ENCODE results near the gene DNAAF1. TPM values are rescaled to one million over a fixed set of nuclear protein-coding genes. Genes with fewer than 3 reads are reported as not detected.

DNAAF1 gene
- total RNA-seq, 2 donors from 2014 or later, result 0.32 to 8.2 TPM

DNA sequence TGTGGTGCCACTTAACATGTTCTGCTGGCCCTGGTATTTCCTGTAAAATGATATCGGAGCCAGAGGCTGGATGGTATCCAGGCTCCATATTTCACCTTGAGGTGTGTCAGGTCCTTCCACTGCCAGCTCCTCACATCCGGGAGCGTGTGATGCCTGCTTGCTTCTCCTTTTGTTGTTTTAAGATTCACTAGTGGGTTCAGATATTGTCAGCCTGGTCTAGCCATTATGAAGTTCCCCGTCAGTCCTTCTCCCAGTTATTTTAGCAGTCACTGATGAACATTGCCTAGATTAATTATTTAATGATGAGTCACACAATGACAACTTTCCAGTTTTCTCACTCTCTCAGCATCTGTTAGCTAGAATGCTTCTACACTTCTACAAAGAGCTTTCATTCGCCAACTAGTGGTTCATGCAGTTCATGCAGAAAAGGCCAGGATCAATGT lies 11.3 kb downstream of the DNAAF1 start:
- no peak for DNase-seq (ENCODE audit: low spot score)
- Histone ChIP-seq H3K27me3 (replicated peaks; ENCODE audit: insufficient read depth) (peaks cover 3% of the 10 kb centered on the region), H3K4me1 (replicated peaks) (no peaks in the 10 kb centered on the region), H3K27ac (no peak overlapping the region), H3K9me3 (no peaks in the 10 kb centered on the region), H3K36me3 (no peaks in the 10 kb centered on the region), H3K4me3 (no peak overlapping the region)
- TF ChIP-seq POLR2A (IDR thresholded peaks at IDR 0.05), result no peak
- TF ChIP-seq POLR2AphosphoS5 (IDR thresholded peaks at IDR 0.05), result no peak
- TF ChIP-seq, protein P1, sequence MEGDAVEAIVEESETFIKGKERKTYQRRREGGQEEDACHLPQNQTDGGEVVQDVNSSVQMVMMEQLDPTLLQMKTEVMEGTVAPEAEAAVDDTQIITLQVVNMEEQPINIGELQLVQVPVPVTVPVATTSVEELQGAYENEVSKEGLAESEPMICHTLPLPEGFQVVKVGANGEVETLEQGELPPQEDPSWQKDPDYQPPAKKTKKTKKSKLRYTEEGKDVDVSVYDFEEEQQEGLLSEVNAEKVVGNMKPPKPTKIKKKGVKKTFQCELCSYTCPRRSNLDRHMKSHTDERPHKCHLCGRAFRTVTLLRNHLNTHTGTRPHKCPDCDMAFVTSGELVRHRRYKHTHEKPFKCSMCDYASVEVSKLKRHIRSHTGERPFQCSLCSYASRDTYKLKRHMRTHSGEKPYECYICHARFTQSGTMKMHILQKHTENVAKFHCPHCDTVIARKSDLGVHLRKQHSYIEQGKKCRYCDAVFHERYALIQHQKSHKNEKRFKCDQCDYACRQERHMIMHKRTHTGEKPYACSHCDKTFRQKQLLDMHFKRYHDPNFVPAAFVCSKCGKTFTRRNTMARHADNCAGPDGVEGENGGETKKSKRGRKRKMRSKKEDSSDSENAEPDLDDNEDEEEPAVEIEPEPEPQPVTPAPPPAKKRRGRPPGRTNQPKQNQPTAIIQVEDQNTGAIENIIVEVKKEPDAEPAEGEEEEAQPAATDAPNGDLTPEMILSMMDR (IDR thresholded peaks at IDR 0.05), result no peak
- WGBS, result 57% methylated on average over 5 of the region's 5 CpGs
- intact Hi-C loops (cut with DNase I), result no loop called here

- no peak overlapping the region for H3K4me3 ChIP-seq
- H3K4me1 ChIP-seq (replicated peaks), result no peaks in the 10 kb centered on the region
- TF ChIP-seq, protein P1 (IDR thresholded peaks at IDR 0.05), result no peak
- no peak for TF ChIP-seq POLR2AphosphoS5 (IDR thresholded peaks at IDR 0.05)
- TF ChIP-seq POLR2A (IDR thresholded peaks at IDR 0.05), result no peak
- H3K27me3 ChIP-seq (replicated peaks; ENCODE audit: insufficient read depth), result peaks cover 3% of the 10 kb centered on the region
- intact Hi-C loops (cut with DNase I), result no loop called here
- no peak for DNase-seq (ENCODE audit: low spot score)
- H3K27ac ChIP-seq, result no peak overlapping the region
- H3K36me3 ChIP-seq, result no peaks in the 10 kb centered on the region
- WGBS, result 37% methylated on average over 9 of the region's 9 CpGs
- H3K9me3 ChIP-seq, result no peaks in the 10 kb centered on the region
Observed at GRCh38 chr16:84159007-84159406, 13.9 kb downstream of the DNAAF1 start.

- H3K27me3 ChIP-seq (replicated peaks; ENCODE audit: insufficient read depth), result peaks cover 3% of the 10 kb centered on the region
- H3K9me3 ChIP-seq, result no peaks in the 10 kb centered on the region
- no peak for DNase-seq (ENCODE audit: low spot score)
- WGBS, result 50% methylated on average over 1 of the region's 1 CpG
- no peaks in the 10 kb centered on the region for H3K36me3 ChIP-seq
- H3K27ac ChIP-seq, result no peak overlapping the region
- TF ChIP-seq POLR2AphosphoS5 (IDR thresholded peaks at IDR 0.05) (no peak), POLR2A (IDR thresholded peaks at IDR 0.05) (no peak)
- TF ChIP-seq, protein P1 (IDR thresholded peaks at IDR 0.05), result no peak
- H3K4me3 ChIP-seq, result no peak overlapping the region
- intact Hi-C loops (cut with DNase I), result no loop called here
- no peaks in the 10 kb centered on the region for H3K4me1 ChIP-seq (replicated peaks)
Observed at GRCh38 chr16:84159800-84160199, 14.7 kb downstream of the DNAAF1 start.

DNA sequence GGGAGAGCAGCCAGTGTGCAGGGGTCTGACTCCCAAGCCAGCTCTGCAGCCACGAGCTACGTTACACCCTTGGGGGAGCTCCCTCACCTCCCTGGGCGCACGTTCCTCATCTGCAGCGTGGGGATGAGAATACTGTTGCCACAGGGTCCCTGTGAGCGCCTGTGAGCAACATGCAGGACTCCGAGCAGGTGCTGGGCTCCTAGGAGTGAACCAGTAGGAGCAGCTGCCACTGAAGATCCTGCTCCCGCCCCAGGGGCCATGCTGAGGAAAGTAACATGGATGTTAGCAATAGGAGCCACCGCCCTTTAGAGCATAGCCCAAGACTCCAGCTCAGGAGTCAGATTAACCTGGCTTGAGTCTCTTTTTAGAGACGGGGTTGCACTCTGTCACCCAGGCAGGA lies 15.9 kb downstream of the DNAAF1 start:
- no peaks in the 10 kb centered on the region for H3K4me1 ChIP-seq (replicated peaks)
- TF ChIP-seq, protein P1 (IDR thresholded peaks at IDR 0.05), result no peak
- TF ChIP-seq POLR2AphosphoS5 (IDR thresholded peaks at IDR 0.05) (no peak), POLR2A (IDR thresholded peaks at IDR 0.05) (no peak)
- no peak overlapping the region for H3K27ac ChIP-seq
- no peaks in the 10 kb centered on the region for H3K9me3 ChIP-seq
- H3K4me3 ChIP-seq, result no peak overlapping the region
- WGBS, result 83% methylated on average over 10 of the region's 10 CpGs
- H3K36me3 ChIP-seq, result no peaks in the 10 kb centered on the region
- DNase-seq (ENCODE audit: low spot score), result no peak
- intact Hi-C loops (cut with DNase I), result no loop called here
- peaks cover 3% of the 10 kb centered on the region for H3K27me3 ChIP-seq (replicated peaks; ENCODE audit: insufficient read depth)

DNA sequence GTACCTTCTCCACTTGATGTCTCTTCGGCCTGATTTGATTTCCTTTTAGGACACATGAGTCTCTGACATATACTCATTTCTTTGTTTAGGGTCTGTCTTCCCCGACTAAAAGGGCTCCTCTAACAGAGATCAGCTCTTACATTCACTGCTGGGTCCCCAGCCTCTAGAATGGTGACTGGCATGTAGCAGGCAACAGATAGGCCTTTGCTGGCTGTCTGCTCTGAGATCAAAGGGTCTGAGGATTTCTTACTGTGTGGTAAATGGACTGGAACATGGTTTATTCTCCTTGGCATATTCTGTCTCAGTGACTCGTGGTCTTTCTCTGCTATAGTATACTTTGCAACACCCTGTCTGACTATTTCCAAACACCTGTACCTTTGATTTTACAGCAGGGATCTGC lies 16.7 kb downstream of the DNAAF1 start:
- peaks cover 3% of the 10 kb centered on the region for H3K27me3 ChIP-seq (replicated peaks; ENCODE audit: insufficient read depth)
- no peaks in the 10 kb centered on the region for H3K9me3 ChIP-seq
- H3K4me1 ChIP-seq (replicated peaks), result no peaks in the 10 kb centered on the region
- no peak overlapping the region for H3K27ac ChIP-seq
- TF ChIP-seq POLR2A (IDR thresholded peaks at IDR 0.05), result no peak
- no peak for TF ChIP-seq POLR2AphosphoS5 (IDR thresholded peaks at IDR 0.05)
- TF ChIP-seq, protein P1 (IDR thresholded peaks at IDR 0.05), result no peak
- no peak for DNase-seq (ENCODE audit: low spot score)
- intact Hi-C loops (cut with DNase I), result no loop called here
- H3K4me3 ChIP-seq, result no peak overlapping the region
- 48% methylated on average over 3 of the region's 3 CpGs for WGBS
- H3K36me3 ChIP-seq, result no peaks in the 10 kb centered on the region
